Measurements from ENCODE around the gene SCRT2.

The SCRT2 gene

DNA sequence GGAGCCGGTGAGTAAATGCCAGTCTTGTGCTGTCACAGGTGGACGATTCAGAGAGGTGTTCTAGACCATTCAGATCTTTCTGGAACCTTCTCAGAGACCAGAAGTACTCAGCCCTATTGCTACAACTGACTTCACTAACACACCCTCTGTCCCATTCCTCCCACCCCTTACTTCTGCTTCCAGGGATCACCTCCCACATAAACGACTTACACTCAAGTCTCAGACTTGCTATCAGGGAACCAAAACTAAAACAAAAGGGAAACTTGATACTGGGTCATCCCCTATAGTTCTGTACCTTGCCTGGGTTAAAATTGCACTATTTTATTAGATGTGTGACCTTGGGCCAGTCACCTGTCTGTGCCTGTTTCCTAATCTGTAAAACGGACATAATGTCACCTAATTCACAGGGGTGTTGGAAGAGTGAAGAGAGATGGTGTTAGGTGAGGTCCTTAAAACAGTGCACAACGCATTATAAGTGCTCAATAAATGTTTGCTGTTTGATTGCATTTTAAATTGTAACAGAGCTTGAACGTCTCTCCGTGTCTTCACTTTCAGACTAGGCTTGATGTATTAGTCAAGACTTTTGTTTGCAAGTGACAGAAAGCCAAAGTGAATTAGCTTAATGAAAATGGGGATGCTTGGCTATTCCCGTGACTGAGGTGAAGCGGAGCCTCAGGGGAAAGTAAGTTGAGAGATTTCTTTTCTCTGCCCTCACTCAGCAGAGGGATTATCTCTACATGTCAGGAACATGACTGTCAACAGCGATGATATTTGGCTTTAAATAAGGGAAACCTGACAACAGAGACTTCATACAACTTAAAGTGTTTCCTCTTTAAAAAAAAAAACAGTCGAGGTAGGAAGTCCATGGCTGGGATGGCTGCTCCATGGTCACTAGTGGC is 19.6 kb downstream of the SCRT2 start:
- no peak for DNase-seq (ENCODE audit: low read depth)
- H3K4me3 ChIP-seq (ENCODE audit: low read depth, low read length), result no peak overlapping the region
- TF ChIP-seq, protein P1, sequence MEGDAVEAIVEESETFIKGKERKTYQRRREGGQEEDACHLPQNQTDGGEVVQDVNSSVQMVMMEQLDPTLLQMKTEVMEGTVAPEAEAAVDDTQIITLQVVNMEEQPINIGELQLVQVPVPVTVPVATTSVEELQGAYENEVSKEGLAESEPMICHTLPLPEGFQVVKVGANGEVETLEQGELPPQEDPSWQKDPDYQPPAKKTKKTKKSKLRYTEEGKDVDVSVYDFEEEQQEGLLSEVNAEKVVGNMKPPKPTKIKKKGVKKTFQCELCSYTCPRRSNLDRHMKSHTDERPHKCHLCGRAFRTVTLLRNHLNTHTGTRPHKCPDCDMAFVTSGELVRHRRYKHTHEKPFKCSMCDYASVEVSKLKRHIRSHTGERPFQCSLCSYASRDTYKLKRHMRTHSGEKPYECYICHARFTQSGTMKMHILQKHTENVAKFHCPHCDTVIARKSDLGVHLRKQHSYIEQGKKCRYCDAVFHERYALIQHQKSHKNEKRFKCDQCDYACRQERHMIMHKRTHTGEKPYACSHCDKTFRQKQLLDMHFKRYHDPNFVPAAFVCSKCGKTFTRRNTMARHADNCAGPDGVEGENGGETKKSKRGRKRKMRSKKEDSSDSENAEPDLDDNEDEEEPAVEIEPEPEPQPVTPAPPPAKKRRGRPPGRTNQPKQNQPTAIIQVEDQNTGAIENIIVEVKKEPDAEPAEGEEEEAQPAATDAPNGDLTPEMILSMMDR (IDR thresholded peaks at IDR 0.05; ENCODE audit: insufficient read depth, low read depth, low read length, missing control alignments), result no peak

DNA sequence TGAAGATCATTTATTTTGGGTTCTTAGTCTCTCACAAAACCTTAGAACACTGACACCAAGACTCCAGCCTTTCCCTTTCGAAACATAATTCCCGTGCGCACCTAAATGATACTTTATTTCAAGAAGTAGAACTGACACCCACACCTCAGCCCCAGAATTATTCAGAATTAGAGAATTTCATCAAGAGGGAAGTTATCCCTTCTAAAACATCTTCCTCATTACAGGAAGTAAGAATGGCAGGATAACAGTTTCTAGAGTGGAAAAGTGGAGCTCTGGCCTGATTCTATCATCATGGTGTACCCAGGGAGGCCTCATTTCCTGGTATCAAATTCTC is 21.2 kb downstream of the SCRT2 start:
- no peak for DNase-seq (ENCODE audit: low read depth)
- H3K4me3 ChIP-seq (ENCODE audit: low read depth, low read length), result no peak overlapping the region
- TF ChIP-seq, protein P1 (IDR thresholded peaks at IDR 0.05; ENCODE audit: insufficient read depth, low read depth, low read length, missing control alignments), result no peak

DNA sequence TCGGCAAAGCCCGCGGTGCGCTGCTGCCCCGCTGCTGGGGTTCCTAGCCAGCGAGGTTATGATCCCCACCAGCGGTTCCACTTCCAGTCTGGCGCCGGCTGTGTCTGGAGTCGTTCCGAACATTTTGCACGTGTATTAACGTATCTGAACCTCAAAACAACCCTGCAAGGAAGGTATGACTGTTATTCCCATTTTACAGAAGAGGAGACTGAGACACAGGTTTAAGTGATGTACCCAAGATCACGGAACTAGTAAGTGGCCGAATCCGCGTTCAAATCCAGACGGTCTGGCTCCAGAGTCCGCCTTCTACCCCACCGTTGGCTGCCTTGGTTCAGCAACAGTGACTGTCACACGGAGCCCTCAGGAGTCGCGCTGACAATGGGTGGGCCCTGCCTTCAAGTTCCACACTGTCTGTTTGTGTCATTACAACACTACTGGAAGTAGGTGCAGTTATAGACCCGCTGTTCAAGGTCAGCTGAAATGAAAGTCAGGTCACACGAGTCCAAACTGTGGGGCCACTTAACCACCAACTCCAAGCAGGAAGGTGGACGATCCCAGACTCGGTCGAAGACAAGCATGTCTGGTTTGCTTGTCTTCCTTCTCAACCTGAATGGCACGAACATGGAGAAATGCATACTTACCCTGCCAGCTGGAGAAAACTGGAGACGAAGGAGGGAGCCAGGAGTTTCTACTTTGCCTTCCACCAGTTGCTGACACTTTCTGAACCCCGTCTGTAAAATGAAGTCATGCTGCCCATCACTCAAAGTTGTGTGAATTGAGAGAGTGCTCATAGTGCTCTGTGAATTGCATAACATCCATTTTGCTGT is 21.8 kb downstream of the SCRT2 start:
- H3K4me3 ChIP-seq (ENCODE audit: low read depth, low read length), result peak overlapping the region; percentile 64
- DNase-seq (ENCODE audit: low read depth), result peak; percentile 9
- TF ChIP-seq, protein P1 (IDR thresholded peaks at IDR 0.05; ENCODE audit: insufficient read depth, low read depth, low read length, missing control alignments), result no peak

DNA sequence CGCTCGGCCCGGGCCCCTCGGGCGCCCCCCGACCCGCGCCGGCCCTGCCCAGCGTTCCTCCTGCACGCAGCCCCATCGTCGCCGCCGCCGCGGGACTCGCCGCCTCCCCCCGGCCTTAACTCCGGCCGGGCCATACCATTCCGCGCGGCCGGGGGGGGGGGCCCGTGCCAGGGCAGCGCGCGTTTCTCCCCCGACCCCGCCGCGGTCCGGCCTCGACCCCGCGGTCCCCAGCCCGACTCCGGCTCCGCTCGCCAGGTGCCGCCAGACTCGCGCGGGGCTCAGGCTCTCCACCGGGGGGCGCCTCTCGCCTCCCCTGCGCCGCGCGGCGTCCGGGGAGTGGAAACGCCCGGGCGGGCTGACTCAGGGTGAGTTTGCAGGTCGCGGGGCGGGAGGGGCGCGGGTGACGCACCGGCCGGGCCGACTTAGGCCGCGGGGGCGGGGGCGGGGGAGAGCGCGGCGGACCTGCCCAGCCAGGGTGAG is 22.5 kb downstream of the SCRT2 start, which contains the start of gene SRXN1:
TSS of gene SRXN1 (minus strand) at position 91 of the 480 bp plus-strand sequence. CDS start at position 76, 15 bp downstream.
- TF ChIP-seq, protein P1 (IDR thresholded peaks at IDR 0.05; ENCODE audit: insufficient read depth, low read depth, low read length, missing control alignments), result peak; percentile 60
- peak within 1 kb of the TSS; percentile 64 for H3K4me3 ChIP-seq (ENCODE audit: low read depth, low read length)
- peak; percentile 95 for DNase-seq (ENCODE audit: low read depth)

DNA sequence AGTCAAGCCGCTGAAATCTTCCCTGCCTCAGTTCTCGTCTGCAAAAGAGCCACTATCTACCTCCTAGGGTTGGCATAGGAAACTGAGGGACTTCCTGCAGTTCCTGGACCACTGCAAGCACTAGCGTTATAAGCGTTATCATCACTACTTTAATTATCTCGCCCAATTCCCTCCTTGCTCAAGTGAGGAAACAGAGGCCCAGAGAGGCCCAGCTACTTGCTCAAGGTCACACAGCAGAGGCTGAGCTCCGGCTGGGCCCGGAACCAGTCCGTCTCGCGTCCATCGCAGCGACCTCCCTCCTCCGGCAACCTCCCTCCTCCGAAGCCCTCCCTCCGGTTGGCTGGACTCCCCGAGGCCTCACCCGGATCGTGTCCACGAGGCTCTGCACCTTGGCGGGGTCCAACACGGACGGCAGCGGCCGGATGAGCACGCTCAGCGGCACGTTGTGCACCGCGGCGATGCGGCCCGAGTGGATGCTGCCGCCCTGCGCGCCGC is 22.9 kb downstream of the SCRT2 start:
- no peak for DNase-seq (ENCODE audit: low read depth)
- H3K4me3 ChIP-seq (ENCODE audit: low read depth, low read length), result peak overlapping the region; percentile 64
- TF ChIP-seq, protein P1 (IDR thresholded peaks at IDR 0.05; ENCODE audit: insufficient read depth, low read depth, low read length, missing control alignments), result no peak

DNA sequence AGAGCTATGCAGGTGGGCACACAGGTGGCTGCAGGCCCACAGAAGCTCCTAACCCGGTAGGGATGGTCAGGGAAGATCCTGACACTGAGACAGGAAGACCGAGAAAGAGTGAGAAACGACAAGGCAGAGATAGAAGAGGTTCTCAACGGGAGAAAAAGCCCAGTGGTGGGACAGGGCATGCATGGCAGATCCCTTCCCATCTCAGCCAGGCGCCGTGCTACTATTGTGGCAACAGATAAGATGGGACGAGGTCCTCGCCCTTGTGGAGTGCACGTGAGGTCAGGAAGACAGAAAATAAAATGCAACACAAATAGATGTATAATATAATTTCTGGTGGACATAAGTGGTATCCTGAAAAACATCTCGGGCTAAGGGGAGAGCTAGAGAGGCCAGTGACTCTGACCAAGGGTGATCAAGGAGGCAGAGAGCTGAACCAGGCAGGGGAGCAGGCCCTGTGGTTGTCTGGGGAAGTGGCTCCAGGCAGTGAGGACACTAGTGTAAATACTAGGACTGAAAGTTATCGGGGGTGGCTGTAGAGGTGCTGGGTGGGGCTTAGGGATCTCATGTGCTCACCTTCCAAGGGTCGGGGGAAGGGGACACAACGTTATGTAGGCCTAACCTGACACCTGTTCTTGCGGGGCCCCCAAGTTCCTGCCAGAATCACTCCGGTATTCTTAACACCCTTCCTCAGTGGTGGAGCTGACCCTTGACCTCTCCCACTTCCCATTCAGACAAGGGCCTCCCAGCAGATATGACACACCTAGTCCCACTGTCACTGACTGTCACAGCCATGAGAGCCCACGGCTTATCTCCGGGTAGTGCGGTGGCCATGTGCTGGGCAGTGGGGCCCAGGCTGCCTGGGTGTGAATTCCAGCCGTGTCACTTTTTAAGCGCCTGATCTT is 23.6 kb downstream of the SCRT2 start:
- TF ChIP-seq, protein P1 (IDR thresholded peaks at IDR 0.05; ENCODE audit: insufficient read depth, low read depth, low read length, missing control alignments), result no peak
- peak overlapping the region; percentile 64 for H3K4me3 ChIP-seq (ENCODE audit: low read depth, low read length)
- DNase-seq (ENCODE audit: low read depth), result peak; percentile 23

Measured in GM12865 (cell line).